HG03108 (cell line): Measurements from ENCODE around the gene PIK3IP1.
"Not testable (repeated sequence)": the region's sequence is repeated elsewhere in the genome, so short reads cannot be mapped to it uniquely, and the experiment has no call there.

Source experiments
- ATAC-seq: cut with Tn5 transposase; IDR thresholded peaks from one replicate; pipeline ENCODE4 v1.9.1; 2021; ENCODE audit warnings: moderate library complexity; ENCODE audit not compliant: unreplicated experiment

The PIK3IP1 gene

GRCh38 chr22:31259798-31260473, 32.4 kb downstream of the PIK3IP1 start:
- no peak for ATAC-seq

DNA sequence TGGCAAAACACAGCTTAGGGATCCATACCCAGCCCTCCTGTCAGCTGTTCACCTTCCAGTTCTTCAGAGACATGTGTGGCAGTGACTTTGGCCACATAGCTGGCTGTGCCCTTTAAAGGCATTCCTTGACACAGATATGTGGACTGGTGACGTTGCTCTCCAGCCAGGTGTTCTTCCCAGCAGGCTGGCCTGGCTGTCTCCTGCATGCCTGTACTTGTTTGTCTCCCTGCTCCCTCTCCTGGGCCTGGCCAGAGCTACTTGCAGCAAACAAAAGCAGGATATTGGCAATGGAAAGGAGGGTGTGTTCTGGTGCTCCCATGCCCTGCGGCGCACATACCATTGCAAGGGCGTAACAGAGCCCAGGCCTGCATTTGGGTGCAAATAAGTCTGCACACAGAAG, 38.3 kb downstream of the PIK3IP1 start:
- ATAC-seq: no peak

- no peak for ATAC-seq
Observed at GRCh38 chr22:31250740-31251600, 41.3 kb downstream of the PIK3IP1 start.

GRCh38 chr22:31248965-31249958, 43.0 kb downstream of the PIK3IP1 start:
- no peak for ATAC-seq

- ATAC-seq: no peak
Observed at GRCh38 chr22:31248138-31248745, 44.0 kb downstream of the PIK3IP1 start.

GRCh38 chr22:31247726-31248125, 44.6 kb downstream of the PIK3IP1 start:
- no peak for ATAC-seq

DNA sequence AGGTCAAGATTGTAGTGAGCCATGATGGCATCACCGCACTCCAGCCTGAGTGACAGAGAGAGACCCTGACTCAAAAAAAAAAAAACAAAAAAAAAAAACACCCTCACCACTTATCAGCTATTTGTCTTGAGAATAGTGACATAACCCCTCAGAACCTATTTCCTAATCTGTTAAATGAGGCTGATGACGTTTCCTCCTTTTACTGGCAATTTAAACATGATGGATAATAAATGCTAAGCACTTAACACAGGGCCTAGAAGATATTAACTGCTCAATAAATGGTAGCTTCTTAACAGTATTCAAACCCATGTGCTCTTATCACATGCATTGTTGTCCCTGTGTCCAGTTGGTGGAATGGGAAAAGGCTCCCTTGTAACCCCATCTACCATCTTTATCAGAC, 45.6 kb downstream of the PIK3IP1 start:
- ATAC-seq: no peak

GRCh38 chr22:31245998-31246397, 46.3 kb downstream of the PIK3IP1 start:
- not testable (repeated sequence) for ATAC-seq

DNA sequence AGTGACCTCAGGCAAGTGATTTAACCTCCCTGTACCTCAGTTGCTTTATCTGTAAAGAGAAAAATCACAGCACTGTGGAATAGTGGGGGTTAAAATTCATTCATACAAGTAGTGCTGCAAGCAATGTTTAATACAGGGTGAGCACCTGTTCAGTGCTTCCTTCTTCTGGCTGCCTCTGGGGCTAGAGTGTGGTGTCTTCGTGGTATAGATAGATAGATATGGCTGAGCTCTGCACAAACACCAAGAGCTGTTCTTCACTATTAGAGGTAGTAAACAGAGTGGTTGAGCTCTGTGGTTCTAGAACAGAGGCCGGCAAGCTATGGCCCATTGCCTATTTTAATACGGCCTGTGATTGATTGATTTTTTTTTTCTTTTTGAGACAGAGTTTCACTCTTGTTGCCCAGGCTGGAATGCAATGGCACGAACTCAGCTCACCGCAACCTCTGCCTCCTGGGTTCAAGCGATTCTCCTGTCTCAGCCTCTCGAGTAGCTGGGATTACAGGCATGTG, 47.3 kb downstream of the PIK3IP1 start:
- no peak for ATAC-seq

- no peak for ATAC-seq
Observed at GRCh38 chr22:31244046-31244942, 48.0 kb downstream of the PIK3IP1 start.

- no peak for ATAC-seq
Observed at GRCh38 chr22:31243339-31244045, 48.8 kb downstream of the PIK3IP1 start.

- no peak for ATAC-seq
Observed at GRCh38 chr22:31241936-31242335, 50.4 kb downstream of the PIK3IP1 start.

GRCh38 chr22:31241200-31241599, 51.1 kb downstream of the PIK3IP1 start:
- ATAC-seq: no peak

DNA sequence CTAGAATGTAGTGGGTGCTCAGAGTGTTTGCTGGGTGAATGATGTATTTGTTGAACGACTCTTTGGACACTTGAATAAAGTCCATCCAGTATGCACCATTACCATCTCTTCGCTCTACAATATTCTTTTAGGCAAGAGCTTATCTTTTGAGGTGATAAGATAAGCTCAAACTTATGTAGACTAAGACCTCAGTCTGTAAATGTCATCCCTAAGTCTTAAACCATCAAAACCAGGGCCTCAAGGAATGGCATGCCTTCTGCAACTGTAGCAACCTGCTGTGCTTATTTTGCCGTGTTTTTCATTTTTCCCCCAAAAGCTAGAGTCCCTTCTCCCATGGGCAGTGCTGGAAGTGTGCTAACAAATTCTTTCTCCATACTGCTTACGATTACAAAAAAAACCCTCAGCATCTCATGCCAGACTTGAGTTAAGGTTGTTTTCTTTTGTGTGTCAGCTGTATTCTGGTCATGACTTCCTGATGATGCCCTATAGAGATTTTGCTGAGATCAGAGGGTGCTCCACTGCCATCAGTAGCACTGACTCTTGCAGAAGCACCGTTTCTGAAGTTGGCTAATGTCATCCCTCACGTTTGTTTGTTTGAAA, 52.4 kb downstream of the PIK3IP1 start:
- ATAC-seq: no peak

DNA sequence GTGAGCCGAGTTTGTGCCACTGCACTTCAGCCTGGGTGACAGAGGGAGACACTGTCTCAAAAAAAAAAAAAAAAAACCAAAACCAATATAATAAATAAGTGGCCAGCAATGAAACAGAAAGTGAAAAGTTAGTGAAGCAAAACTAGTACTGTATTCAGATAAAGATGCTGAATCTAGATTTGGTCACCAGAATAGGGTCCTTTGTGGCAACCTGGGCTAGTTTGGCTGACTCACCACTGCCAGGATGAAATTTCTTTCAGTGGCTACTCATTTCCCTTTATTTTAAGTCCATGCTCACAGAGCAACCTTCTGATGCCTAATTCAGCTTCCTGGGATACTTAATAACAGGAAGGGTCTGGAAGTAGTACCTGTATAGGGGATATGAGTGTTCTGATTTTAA, 54.2 kb downstream of the PIK3IP1 start:
- no peak for ATAC-seq

- ATAC-seq: not testable (repeated sequence)
Observed at GRCh38 chr22:31236044-31236443, 56.2 kb downstream of the PIK3IP1 start.

- no peak for ATAC-seq
Observed at GRCh38 chr22:31235081-31235480, 57.2 kb downstream of the PIK3IP1 start.

GRCh38 chr22:31233001-31233400, 59.3 kb downstream of the PIK3IP1 start:
- ATAC-seq: no peak
